HL-60 (cell line): ENCODE data around the gene FBXL2.

Experiments
- DNase-seq, 2 experiments: peaks; one replicate each; pipeline ENCODE4 v3.0.0-alpha.2; 2010 to 2020; ENCODE audit warnings: low read depth in 1 of 2, low spot score in 1 of 2
- H3K27ac ChIP-seq: fragments of 250-450 bp; sonication (Bioruptor Pico); replicated peaks from 2 replicates; pipeline ENCODE4 v1.5.1; 2020; ENCODE audit warnings: mild to moderate bottlenecking, moderate library complexity
- H3K27me3 ChIP-seq: fragments of 250-450 bp; sonication (Bioruptor Pico); 2 replicates; pipeline ENCODE4 v1.5.1; 2021; ENCODE audit warnings: mild to moderate bottlenecking, moderate library complexity; ENCODE audit not compliant: insufficient read depth, poor library complexity, severe bottlenecking
- H3K4me3 ChIP-seq: replicated peaks from 2 replicates; pipeline ENCODE4 v1.5.1; 2011; ENCODE audit warnings: mild to moderate bottlenecking, control low read depth, low read length; ENCODE audit not compliant: insufficient read depth
- GABPA ChIP-seq: IDR thresholded peaks from 2 replicates; pipeline ENCODE4 v1.6.1; 2012; ENCODE audit warnings: low read depth
- POLR2AphosphoS5 ChIP-seq: IDR thresholded peaks from 2 replicates; pipeline ENCODE4 v1.6.1; 2012; ENCODE audit warnings: low read depth
- SPI1 ChIP-seq: IDR thresholded peaks from 2 replicates; pipeline ENCODE4 v1.6.1; 2012; ENCODE audit warnings: low read depth, mild to moderate bottlenecking, borderline replicate concordance
- TF ChIP-seq, protein P1 (sequence below): IDR thresholded peaks from 2 replicates; pipeline ENCODE4 v1.6.1; 2012; ENCODE audit warnings: low read depth; ENCODE audit not compliant: insufficient replicate concordance
- TF ChIP-seq, protein P2 (sequence below): IDR thresholded peaks from one replicate; pipeline ENCODE4 v1.5.1; 2011; ENCODE audit warnings: low read length, control low read depth, inconsistent platforms; ENCODE audit not compliant: insufficient read depth

Gene FBXL2

DNA sequence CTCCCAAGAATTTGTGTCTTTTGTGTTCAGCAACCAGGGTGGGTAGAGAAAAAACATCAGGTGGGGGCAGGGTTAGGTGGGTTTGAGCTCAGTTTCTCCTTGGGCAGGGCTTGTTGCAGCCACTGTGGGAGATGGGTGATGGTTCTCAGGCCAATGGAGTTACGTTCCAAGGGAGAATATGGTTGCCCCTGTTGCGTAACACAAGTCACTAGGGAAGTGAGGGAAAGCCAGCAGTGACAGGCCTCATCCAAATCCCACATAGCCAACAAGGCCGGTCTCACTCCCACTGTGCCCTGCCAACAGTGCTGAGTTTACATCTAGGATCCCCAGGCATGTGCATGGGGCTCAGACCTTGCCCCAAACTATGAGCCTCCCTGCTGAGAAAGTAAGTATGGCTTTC lies 7.9 kb upstream of the FBXL2 start:
- Histone ChIP-seq H3K27me3 (no peaks in the 10 kb centered on the region), H3K27ac (no peak overlapping the region), H3K4me3 (no peak overlapping the region)
- no peak for TF ChIP-seq GABPA
- TF ChIP-seq, protein P1, sequence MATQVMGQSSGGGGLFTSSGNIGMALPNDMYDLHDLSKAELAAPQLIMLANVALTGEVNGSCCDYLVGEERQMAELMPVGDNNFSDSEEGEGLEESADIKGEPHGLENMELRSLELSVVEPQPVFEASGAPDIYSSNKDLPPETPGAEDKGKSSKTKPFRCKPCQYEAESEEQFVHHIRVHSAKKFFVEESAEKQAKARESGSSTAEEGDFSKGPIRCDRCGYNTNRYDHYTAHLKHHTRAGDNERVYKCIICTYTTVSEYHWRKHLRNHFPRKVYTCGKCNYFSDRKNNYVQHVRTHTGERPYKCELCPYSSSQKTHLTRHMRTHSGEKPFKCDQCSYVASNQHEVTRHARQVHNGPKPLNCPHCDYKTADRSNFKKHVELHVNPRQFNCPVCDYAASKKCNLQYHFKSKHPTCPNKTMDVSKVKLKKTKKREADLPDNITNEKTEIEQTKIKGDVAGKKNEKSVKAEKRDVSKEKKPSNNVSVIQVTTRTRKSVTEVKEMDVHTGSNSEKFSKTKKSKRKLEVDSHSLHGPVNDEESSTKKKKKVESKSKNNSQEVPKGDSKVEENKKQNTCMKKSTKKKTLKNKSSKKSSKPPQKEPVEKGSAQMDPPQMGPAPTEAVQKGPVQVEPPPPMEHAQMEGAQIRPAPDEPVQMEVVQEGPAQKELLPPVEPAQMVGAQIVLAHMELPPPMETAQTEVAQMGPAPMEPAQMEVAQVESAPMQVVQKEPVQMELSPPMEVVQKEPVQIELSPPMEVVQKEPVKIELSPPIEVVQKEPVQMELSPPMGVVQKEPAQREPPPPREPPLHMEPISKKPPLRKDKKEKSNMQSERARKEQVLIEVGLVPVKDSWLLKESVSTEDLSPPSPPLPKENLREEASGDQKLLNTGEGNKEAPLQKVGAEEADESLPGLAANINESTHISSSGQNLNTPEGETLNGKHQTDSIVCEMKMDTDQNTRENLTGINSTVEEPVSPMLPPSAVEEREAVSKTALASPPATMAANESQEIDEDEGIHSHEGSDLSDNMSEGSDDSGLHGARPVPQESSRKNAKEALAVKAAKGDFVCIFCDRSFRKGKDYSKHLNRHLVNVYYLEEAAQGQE: no peak
- TF ChIP-seq, protein P2, sequence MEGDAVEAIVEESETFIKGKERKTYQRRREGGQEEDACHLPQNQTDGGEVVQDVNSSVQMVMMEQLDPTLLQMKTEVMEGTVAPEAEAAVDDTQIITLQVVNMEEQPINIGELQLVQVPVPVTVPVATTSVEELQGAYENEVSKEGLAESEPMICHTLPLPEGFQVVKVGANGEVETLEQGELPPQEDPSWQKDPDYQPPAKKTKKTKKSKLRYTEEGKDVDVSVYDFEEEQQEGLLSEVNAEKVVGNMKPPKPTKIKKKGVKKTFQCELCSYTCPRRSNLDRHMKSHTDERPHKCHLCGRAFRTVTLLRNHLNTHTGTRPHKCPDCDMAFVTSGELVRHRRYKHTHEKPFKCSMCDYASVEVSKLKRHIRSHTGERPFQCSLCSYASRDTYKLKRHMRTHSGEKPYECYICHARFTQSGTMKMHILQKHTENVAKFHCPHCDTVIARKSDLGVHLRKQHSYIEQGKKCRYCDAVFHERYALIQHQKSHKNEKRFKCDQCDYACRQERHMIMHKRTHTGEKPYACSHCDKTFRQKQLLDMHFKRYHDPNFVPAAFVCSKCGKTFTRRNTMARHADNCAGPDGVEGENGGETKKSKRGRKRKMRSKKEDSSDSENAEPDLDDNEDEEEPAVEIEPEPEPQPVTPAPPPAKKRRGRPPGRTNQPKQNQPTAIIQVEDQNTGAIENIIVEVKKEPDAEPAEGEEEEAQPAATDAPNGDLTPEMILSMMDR: no peak
- DNase-seq: no peak

DNA sequence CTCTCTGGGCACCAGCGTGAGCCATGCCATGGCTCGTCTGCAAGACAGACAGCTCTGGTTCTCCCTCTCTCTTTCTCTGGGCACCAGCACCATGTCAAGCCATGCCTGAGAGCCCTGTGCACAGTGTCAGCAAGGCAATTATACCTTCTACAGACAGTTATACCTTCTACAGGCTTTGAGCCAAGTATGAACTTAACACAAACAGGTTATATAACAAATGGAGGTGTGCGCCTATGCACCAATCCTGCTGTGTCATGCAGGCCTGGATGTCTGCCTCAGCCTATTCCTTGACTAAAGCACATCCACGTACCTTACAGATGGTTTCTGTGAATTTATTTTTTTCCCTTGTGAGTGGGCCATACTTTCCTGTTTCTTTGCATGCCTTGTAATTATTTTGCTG lies 5.9 kb upstream of the FBXL2 start:
- TF ChIP-seq GABPA (no peak), SPI1 (no peak), POLR2AphosphoS5 (no peak)
- TF ChIP-seq, protein P1: no peak
- Histone ChIP-seq H3K4me3 (no peak overlapping the region), H3K27ac (no peak overlapping the region), H3K27me3 (no peaks in the 10 kb centered on the region)
- DNase-seq: no peak

DNA sequence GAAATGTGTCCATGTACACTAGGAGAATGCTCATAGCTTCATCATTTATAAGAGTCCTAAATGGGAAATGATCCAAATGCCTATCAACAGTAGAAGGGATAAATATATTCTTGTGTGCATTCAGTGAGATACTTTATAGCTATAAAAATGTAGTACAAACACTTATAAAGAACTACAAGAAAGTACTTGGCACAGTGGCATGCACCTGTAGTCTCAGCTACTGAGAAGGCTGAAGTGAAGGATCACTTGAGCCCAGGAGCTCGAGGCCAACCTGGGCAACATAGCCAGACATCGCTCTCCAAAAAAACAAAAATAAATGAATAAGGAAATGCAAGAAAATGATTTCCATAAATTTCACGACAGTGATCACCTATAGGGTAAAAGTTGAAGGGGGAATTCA lies 3.6 kb upstream of the FBXL2 start:
- DNase-seq: no peak
- Histone ChIP-seq H3K27me3 (peaks cover 11% of the 10 kb centered on the region), H3K27ac (no peak overlapping the region), H3K4me3 (no peak overlapping the region)
- no peak for TF ChIP-seq GABPA
- no peak for TF ChIP-seq POLR2AphosphoS5
- TF ChIP-seq SPI1: no peak
- TF ChIP-seq, protein P2: no peak
- TF ChIP-seq, protein P1: no peak

DNA sequence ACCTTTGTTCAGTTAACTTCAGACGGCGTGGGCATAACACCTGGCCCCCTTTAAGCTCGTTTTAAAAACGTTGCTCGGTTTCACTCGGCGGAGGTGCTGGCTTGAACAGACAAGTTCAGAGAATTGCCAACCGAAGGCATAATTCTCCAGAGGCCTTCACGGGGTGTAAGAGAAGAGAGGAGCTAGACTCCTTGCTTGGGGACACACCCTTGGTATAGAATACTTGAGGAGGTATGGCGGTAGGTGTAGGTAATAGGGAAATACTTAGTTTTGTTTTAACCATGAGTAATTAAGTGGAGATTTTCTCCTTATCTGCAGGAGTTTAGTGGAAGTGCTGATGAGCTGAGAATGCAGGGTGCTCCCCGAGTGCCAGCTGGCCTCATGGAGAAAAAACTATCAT lies 921 bp downstream of the FBXL2 start:
- H3K27ac ChIP-seq: no peak overlapping the region
- H3K4me3 ChIP-seq: no peak overlapping the region
- TF ChIP-seq SPI1 (no peak), GABPA (no peak), POLR2AphosphoS5 (no peak)
- peaks cover 11% of the 10 kb centered on the region for H3K27me3 ChIP-seq
- no peak for DNase-seq
